Brain microvascular endothelial cell (primary cell): Measurements from ENCODE around the gene GAN.

ENCODE experiments used
- DNase-seq: peaks from one replicate; pipeline ENCODE4 v3.0.0-alpha.2; 2020
- H3K27ac ChIP-seq: fragments of 250-450 bp; sonication (Bioruptor Pico); 2 replicates; pipeline ENCODE4 v1.5.1; 2020; ENCODE audit warnings: mild to moderate bottlenecking, moderate library complexity
- H3K27me3 ChIP-seq: fragments of 250-450 bp; sonication (Bioruptor Pico); replicated peaks from 2 replicates; pipeline ENCODE4 v1.5.1; 2020; ENCODE audit warnings: mild to moderate bottlenecking
- H3K36me3 ChIP-seq: fragments of 250-450 bp; sonication (Bioruptor Pico); replicated peaks from 2 replicates; pipeline ENCODE4 v1.5.1; 2020; ENCODE audit warnings: mild to moderate bottlenecking
- H3K4me3 ChIP-seq: 2 replicates; pipeline ENCODE4 v1.5.1; 2011; ENCODE audit warnings: low read depth, mild to moderate bottlenecking, control low read depth, low read length, moderate library complexity
- in situ Hi-C: cut with HindIII; loops from 2 replicates; pipeline ENCODE4 v1.10.0; 2017; ENCODE audit warnings: low sequenced_read_pairs, low pct_ligation_motif_present
- TF ChIP-seq, protein P1 (sequence below): IDR thresholded peaks from 2 replicates; pipeline ENCODE4 v1.5.1; 2011; ENCODE audit warnings: low read depth, mild to moderate bottlenecking, moderate library complexity, low read length, control low read depth, inconsistent platforms; ENCODE audit errors: missing control alignments

The GAN gene

GRCh38 chr16:81360135-81360534, 45.4 kb downstream of the GAN start:
- Histone ChIP-seq H3K27ac (no peak overlapping the region), H3K36me3 (peaks cover 13% of the 10 kb centered on the region), H3K27me3 (no peaks in the 10 kb centered on the region), H3K4me3 (no peak overlapping the region)
- DNase-seq, result no peak
- TF ChIP-seq, protein P1, sequence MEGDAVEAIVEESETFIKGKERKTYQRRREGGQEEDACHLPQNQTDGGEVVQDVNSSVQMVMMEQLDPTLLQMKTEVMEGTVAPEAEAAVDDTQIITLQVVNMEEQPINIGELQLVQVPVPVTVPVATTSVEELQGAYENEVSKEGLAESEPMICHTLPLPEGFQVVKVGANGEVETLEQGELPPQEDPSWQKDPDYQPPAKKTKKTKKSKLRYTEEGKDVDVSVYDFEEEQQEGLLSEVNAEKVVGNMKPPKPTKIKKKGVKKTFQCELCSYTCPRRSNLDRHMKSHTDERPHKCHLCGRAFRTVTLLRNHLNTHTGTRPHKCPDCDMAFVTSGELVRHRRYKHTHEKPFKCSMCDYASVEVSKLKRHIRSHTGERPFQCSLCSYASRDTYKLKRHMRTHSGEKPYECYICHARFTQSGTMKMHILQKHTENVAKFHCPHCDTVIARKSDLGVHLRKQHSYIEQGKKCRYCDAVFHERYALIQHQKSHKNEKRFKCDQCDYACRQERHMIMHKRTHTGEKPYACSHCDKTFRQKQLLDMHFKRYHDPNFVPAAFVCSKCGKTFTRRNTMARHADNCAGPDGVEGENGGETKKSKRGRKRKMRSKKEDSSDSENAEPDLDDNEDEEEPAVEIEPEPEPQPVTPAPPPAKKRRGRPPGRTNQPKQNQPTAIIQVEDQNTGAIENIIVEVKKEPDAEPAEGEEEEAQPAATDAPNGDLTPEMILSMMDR, result no peak
- in situ Hi-C loops, result loop anchor here (25.0 kb wide), 1 partner anchor 377 kb away; no protein-coding TSS in a partner anchor

DNA sequence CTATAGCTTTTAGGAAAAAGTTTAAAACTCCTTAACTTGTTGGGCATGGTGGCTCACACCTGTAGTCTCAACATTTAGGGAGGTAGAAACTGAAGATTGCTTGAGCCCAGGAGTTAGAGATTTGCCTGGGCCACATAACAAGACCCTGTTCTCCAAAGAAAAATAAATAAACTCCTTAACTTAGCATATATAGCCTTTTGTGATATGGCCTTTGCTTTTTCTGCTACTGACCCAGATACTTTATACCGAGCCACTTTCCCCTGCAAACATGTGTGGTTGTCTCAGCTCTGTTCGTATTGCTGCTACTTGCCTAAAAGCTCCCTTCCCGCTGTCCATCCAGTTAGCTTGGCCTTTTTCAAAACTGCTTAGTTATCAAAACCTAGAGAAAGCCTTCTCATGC, 51.0 kb downstream of the GAN start:
- TF ChIP-seq, protein P1, result no peak
- Histone ChIP-seq H3K36me3 (peaks cover 17% of the 10 kb centered on the region), H3K27ac (no peak overlapping the region), H3K4me3 (no peak overlapping the region), H3K27me3 (no peaks in the 10 kb centered on the region)
- no peak for DNase-seq
- in situ Hi-C loops, result loop anchor here (25.0 kb wide), 1 partner anchor 372 kb away; no protein-coding TSS in a partner anchor

GRCh38 chr16:81366316-81366932, 51.7 kb downstream of the GAN start:
- in situ Hi-C loops, result loop anchor here (25.0 kb wide), 1 partner anchor 371 kb away; no protein-coding TSS in a partner anchor
- TF ChIP-seq, protein P1, result peak; percentile 51
- Histone ChIP-seq H3K27ac (no peak overlapping the region), H3K27me3 (no peaks in the 10 kb centered on the region), H3K4me3 (no peak overlapping the region), H3K36me3 (peaks cover 17% of the 10 kb centered on the region)
- peak; percentile 11 for DNase-seq

GRCh38 chr16:81367821-81368220, 53.1 kb downstream of the GAN start:
- TF ChIP-seq, protein P1, result no peak
- H3K27ac ChIP-seq, result no peak overlapping the region
- no peak overlapping the region for H3K4me3 ChIP-seq
- H3K36me3 ChIP-seq, result peaks cover 21% of the 10 kb centered on the region
- H3K27me3 ChIP-seq, result no peaks in the 10 kb centered on the region
- no peak for DNase-seq
- in situ Hi-C loops, result loop anchor here (25.0 kb wide), 1 partner anchor 369 kb away; no protein-coding TSS in a partner anchor

DNA sequence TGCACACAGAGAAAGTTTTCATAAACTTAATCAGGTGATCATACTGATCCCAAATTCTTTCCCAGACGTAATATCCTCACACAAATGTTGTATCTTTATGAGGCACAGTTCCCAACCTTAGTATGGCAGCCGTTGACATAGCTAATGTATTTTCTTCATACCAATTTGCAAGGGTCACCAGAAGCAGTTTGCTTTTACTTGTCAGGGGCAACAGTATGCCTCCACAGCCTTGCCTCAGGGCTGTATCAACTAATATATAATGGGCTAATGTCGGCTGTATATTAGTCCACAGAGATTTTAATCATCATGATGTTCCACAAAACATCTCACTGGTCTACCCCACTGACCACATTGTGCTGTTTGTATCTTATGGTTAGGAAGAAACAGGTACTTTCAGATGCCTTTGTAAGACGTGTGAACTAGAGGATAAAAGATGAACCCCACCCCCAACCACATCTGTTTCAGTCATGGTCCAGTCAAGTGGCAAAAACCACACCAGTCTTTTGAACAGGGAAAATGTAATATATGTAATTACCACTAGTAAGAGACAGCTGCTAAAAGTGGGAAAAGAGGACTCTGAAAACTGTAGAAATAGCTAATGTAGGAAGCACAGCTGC, 55.2 kb downstream of the GAN start:
- TF ChIP-seq, protein P1, result no peak
- no peaks in the 10 kb centered on the region for H3K27me3 ChIP-seq
- no peak overlapping the region for H3K27ac ChIP-seq
- peaks cover 24% of the 10 kb centered on the region for H3K36me3 ChIP-seq
- in situ Hi-C loops, result loop anchor here (25.0 kb wide), 1 partner anchor 367 kb away; no protein-coding TSS in a partner anchor
- no peak overlapping the region for H3K4me3 ChIP-seq
- no peak for DNase-seq
